GM19467 (cell line): ENCODE data around the gene PREX1.

ENCODE experiments used
- ATAC-seq: cut with Tn5 transposase; IDR thresholded peaks from one replicate; pipeline ENCODE4 v1.9.1; 2021; ENCODE audit warnings: mild to moderate bottlenecking, moderate library complexity; ENCODE audit not compliant: unreplicated experiment

Gene PREX1

DNA sequence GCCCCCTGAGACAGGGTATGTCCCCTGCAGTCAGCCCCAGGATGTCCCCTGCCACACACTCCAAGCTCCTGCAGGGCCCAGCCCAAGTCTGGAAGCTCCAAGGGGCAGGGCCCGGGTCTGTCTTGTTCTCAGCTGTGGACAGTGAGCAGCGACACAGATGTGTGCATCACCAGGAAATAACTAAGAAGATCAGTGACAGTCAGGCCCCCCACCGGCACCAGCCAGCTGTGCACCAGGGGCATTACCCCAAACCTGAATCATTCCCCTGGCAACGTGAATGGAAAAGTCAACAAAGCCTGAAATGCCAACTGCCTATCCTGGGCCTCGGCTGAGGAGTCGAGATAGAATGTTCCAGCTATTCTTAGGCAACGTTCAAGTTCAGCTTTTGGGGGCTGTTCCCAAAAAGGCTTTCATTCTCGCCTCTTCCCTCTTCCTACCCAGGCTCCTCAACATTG lies 105.0 kb downstream of the PREX1 start:
- no peak for ATAC-seq

DNA sequence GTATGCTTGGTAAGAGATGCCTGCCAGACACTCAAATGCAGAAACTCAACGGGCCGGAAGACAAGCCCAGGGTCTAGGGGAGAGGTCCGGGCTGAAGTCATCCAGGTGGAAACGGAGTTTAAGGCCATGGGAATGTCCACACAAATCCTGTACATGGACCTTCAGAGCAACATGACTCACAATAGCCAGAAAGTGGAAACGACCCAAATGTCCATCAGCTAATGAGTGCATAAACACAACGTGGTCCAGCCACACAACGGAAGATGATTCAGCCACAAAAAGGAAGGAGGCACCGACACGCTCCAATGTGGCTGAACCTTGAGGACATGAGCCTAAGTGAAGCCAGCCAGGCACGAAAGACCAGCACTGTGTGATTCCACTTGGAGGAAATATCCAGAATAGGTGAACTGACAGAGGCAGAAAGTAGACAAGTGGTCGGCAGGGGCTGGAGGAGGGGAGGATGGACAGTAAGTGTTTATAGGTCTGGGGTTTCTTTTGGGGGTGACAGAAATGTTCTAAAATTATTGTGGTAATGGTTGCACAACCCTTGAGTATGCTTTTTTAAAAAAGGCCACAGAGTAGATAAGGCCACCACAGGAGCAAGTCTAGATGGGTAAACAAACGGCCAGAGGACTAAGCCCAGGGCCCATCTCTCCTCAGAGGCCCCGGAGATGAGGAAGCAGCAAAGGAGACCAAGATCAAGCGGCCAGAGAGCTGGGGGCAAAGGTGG lies 105.6 kb downstream of the PREX1 start:
- no peak for ATAC-seq

DNA sequence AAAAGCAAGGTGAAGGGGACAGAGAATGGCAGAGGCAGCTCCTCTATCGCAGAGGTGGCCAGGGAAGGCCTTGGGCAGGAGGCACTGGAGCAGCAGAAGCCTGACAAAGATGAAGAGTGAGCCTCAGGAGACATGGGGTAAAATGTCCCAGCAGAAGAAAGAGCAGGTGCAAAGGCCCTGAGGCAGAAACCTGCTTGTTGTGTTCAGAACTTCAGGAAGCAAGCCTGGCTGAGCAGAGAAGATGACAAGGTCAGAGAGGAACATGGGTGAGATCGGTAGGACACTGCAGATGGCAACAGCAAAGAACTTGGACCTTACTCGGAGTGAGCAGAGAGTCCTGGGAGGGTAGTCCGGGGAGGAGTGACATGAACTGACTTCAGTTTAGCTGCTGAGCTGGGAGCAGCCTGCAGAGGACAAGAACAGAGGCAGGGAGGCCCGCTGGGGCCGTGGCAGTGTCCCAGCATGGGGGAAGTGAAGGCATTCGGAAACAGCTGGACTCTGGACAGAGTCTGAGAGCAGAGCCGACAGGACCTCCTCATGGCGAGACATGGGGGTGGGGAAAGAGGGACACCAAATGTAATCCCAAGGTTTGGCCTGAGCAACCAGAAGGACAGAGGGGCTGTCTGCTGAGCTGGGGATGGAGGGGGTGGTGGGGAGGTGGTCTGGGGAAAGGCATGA lies 106.3 kb downstream of the PREX1 start:
- ATAC-seq, result no peak

DNA sequence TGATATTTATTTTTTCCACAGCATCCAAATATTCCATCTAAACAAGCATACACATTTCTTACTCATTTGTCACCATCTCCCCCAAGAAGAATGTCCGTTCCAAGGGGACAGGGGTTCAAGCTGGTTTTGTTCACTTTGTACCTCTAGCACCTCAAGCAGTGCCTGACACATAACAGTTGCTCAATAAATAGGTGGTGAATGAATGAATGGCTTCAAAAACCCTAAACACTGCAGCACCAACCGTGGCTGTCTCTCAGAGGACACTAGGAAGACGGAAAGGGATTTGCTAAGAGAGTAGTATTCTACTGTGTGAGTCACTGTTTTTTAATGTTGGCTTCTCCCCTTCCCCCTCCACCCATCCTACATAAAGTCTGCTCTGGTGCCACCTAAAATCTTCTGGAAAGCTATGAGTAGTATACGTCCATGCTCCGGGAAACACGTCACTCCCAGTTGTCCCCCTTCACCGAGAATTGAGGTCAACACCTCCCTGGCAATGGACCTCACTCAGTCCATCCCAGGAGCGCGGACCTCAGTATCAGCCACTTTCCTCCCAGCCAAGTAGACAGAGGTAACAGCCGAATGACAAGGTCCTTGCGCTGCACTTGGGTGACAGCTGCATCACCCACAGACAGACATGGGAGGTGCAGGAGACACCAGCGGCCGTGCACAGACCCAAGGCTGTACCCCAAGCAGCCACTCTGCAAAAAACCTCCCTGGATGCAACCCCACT lies 107.4 kb downstream of the PREX1 start:
- ATAC-seq, result no peak

DNA sequence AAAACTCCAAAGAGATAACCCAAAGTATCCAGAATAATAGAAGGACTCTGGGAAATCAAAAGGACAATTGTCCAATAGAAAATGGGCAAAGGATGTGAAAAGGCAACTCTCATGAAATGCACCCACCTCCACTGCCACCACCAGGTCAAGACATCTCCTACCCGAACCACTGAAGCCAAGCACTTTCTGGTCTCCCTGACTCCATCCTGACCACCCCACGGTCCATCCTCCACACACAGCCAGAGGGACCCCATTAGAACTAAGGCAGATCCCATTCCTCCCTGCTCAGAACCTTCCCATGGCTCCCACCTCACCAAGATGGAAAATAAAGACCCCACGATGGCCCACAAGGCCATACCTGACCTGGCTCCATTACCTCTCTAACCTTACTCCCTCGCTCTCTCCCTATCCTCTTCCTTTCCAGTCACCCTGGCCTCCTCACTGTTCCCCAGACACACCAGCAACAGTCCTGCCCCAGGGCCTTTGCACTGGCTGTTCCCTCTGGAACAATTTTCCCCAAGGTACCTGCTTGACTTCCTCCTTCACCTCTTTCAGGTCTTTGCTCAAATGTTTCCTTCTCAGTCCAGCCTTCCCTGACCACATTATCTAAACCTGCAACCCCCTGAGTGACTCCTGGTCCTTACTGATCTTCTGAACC lies 108.1 kb downstream of the PREX1 start:
- ATAC-seq, result no peak

DNA sequence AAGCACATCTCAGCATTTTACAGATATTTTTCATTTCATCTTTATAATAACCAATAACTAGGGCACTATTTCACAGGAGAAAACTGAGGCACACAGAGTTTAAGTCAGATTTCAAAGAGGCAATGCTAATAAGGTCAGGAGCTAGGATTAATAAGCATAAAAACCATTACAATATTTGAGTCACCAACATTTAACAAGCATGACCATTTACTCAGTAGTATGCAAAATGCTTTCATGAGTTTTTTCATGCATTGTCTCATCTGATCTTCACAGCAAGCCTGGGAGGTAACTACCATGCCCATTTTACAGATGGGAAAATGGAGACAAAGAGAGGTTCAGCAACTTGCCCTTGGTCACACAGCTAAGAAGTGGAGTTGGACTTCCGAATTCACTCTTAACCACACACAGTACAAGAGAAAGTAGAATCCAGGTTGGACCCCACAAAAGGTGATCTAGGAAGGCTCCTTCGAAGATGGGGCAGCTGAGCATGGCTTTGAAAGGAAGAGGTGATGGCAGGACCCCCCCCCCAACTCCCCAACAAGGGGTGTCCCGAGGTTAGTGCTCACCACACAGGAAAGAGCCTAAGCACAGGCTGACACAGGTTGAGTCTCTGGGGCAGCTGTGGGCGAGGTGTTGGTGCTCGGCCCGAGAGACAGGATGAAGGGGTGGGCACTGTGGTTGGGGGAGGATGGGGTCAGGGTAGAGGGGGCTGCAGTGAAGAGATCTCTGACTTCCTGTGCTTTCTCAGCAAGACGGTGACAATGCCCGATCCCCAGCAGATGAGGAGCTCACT lies 108.8 kb downstream of the PREX1 start:
- no peak for ATAC-seq

DNA sequence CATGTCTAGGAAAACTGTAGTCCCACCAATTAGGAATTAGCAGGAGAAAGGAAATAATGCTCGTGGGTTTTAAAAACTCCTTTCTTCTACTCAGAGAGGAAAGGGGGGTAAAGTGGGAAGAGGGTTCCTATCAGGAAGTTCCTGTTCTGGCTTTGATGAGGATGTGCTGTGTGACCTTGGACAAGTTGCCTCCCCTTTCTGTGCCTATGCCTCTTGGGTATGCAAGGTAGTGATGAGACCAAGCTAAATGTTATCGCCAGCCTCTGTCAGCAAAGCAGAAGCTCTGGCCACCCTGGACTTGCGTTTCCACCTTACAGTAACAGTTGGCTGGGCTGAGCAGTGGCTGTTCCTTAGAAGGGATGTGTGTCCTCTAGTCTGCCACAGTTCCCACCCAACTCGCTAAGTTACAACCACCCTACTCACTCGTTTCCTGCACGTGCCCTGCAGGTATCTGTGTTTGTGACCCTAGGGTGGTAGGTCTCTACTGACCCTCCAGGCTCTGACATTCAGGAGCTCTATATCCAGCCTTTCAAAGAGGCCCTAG lies 110.0 kb downstream of the PREX1 start:
- ATAC-seq, result no peak

DNA sequence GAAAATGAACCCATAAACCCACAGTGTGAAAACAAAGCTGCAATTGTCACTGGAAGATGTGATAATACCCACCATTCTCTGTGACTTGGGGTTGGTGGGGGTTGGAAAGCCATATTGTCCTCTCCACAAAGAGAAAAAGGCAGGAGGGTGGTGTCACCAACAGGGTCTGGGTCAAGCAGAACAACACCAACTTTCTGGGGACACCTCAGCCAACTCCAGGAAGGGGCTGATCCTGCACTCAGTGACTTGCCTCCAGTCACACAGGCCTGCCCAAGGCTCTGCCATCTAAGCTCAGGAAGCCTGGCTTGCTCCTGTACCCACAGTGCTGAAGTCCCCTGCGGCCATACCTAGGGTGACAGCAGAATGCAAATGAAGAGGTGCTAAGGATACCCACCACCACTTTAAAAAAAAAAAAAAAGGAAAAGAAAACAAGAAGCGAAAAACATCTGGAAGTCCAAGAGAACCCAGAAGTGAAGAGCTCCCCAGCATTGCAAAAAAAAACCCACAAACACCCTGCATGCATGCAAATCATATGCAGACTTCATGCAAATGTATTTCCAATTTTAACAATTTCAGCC lies 110.6 kb downstream of the PREX1 start:
- no peak for ATAC-seq

DNA sequence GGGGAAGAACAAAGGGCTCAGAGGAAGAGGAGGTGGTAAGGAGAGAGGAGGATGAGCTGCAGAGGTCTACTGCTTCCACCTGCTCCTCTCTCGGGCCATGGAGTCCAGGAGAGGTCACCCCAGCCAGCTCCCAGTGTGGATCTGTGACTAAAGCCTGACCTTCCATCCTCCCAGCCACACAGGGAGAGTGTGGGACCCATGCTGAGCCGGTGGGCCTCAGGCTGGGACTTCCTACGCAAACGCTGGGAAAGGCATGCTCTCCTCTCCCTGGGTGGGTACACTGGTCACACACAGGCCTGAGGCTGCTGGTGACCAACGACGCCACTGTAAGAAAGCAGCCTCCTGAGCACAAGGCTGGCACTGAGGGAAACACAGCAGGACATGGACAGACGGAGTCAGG lies 111.3 kb downstream of the PREX1 start:
- ATAC-seq, result no peak

DNA sequence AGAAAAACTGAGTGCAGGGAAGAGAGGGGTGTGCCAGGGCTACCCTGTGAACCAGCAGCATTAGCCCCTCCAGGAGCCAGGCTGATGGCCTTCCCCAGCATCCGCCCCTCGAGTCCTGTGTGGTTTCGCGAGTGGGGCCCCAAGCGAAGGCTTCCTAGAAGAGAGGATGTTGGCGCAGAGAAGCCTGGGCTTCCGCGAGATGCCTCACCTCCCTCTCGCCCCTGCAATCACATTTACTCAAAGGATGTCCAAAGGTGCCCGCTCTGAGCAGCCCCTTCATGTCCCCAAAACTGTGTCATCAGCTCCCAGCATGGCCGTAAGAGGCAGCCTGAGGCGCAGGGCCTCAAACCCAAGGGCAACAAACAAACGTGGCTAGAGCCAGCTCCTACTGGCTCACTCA lies 111.7 kb downstream of the PREX1 start:
- no peak for ATAC-seq

DNA sequence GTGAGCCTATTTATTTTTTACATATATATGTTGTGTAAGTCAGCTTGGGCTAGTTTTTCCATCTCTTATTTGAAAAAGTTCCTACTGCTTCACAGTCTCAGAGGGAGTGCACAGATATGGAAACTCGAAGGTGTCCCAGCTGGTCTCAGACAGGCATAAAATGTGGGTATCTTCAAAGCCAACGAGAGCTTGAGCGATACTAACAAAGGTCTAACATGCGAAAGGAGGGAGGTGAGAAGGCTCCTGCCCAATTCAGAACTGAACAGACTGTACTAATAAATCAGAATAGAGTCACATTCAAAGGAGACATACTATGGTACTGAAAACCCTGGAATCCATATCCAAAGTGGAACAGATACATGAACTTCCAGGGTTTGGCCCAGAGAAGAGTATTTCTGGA lies 113.0 kb downstream of the PREX1 start:
- ATAC-seq, result no peak

DNA sequence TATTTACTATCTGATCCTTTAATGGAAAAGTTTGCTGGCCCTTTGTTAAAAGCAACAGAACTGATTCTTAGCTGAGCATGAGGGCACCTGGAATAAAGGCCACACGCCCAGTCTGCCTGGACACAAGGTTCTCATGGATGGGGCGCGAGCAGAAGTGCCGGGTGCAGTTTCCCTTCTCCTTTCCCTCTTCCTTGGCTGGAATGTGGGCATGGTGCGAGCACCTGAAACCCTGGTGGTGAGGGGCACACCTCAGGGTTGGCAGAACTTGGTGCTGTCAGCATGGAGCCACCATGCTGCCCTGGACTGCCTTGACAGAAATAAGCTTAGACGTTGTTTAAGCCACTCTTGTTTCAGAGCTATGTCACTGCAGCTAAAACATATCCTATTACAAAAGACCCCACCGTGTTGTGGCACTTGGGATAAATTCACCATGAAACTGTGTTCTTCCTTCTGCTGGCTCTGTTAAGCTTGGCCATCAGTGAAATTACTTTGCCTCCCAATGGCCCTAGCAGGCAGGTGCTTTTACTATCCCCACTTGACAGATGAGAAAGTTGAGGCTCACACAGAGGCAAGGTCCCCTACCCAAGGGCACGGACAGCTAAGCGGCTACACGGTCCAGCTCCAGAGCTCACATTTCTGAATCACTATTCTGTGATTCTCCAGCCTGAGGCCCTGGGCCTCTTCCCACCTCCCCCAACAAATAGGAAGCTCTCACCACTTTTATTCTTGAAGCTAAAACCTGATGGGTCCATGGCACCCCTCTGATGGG lies 115.9 kb downstream of the PREX1 start:
- ATAC-seq, result no peak

DNA sequence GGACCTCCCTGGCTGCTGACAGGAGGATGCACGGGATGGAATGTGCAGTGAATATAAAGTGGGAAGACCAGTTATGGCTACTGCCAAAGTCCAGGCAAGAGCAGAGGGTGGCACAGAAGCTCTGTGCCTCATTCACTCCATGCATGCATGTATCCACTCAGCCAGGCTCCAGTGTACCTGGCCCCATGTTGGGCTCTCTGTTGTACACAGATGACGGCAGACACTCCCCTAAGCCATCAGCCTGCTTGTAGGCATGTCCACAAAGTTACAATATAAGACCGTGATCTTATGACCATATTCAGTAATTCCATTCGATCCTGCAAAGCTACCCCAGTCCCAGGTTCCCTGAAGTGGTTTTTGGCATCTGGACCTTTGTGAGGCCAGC lies 116.8 kb downstream of the PREX1 start:
- ATAC-seq, result no peak

DNA sequence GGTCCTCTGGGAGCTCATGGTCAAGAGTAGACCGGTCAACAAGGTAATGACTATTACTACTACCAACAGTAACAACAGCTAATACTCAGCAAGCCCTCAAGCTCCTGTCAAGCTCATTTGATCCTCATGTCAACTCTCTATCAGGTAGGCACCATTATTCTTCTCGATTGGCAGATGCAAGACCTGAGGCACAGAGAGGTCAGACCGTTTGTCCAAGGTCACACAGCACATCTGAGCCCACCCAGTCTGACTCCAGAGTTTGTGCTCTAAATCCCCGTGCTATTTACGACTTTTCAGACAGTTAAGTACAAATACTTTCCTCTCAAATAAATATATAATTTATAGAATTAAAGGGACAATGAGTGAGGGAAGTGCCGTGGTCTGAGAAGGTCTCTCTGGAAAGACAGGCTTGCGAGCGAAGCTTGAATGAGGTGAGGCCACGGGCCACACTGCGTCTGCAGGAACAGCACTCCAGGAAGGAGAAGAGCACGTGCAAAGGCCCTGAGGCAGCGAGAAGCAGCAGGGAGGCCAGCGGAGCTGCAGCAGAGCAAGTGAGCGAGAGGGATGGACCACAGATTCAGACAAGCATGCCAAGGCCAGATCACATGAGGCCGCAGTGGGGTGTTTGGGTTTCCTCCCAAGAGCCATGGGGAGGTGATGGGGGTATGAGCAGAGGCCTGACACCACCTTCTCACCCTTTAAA lies 117.3 kb downstream of the PREX1 start:
- ATAC-seq, result no peak

DNA sequence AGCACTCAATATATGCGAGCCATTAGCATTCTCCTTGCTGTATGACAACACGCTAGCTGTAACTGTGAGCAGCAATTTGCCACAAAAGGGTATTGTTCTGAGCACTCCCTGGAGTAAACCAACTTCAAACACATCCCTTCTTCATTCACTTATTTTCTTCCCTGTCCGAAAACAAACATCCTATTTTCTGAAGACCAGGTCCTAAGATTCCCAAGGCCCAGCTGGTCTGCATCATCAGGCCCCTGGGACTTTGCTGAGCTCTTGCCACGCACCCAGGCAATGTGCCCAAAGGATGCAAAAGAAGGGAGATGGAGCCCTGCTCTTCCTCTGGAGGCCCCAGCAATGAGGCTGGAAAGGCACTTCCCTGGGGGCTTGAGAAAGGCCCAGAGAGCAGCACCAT lies 118.1 kb downstream of the PREX1 start:
- ATAC-seq, result no peak

DNA sequence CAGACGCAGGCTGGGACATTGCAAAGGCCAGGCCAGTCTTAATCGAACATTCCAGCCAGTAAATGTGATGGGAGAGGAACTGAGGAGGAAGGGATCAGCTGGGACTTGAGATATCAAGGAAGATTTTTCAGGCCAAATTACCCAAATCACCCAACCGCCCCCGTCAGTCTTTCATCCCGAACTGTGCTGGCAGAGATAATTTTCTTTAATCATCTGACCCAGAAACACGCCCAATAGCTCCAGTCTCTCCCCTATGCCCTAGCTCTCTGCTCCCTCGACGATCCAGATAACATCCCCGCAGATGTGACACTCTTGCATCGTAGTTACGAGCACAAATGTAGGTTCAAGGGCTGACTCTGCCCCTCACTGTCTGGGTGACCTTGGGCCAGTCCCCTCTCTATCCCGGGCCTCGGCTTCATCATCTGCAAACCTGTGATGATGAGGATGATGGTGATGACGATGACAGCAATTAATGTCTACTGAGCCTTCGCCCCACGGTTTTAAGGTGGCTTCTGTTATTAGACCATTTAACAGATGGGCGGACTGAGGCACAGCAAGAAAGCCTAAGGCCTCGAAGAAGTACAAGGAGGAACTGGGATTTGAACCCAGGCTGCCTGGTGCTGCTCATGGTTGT lies 118.6 kb downstream of the PREX1 start:
- no peak for ATAC-seq

DNA sequence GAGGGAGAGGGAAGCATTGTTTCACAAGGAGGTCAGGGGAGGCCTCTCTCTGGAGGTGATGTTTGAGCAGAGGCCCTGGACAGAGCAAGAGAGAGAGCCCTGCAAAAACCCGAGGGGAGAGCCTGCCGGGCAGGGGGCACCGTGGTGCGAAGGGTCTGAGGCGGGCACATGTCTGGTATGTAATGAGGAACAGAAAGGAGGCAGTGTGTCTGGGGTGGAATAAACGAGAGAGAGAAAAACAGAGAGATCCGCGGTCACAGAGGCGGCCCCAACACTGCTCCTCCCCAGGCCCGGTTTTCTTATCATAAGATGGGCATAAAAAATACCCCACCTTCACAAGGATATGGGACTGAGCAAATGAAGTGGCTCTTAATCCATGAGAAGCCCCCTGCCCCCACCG lies 119.2 kb downstream of the PREX1 start:
- no peak for ATAC-seq

DNA sequence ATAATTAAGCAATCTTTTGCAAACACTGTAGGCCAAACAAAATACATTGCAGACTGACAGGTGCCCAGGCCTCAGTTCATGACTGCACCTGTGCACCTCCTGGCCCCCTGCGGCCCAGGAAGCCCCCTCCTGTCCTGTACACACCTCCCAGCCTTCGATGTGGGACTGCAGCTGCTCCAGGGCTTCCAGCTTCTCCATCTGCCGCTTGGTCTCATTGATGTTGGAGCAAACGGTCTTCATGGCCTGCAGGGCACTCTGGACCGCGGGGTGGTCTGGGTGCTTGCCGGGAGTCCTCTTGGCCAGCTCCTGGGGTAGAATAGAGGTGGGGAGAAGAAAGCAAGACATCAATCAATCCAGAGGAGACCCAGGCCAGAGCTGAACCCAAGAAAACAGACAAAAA lies 119.7 kb downstream of the PREX1 start:
- ATAC-seq, result no peak
